ENCODE measurements around the gene FGF14. TPM values are rescaled to one million over a fixed set of nuclear protein-coding genes. Genes with fewer than 3 reads are reported as not detected.

FGF14 gene
- total and polyA plus RNA-seq, 2 donors (not counting 3 experiments of a cell fraction or from before 2014, with no cell fraction given) = not detected

- DNase-seq (ENCODE audit: low read depth, low spot score) = no peak
- no TSS peak for BruUV-seq (replicated peaks)
Measured at GRCh38 chr13:102089177-102089576, 312.7 kb downstream of the FGF14 start.

More at GRCh38 chr13:102089177-102089576, 312.7 kb downstream of the FGF14 start:
- POLR2A ChIA-PET = no interaction called here
- H3K9me3 ChIP-seq (replicated peaks; ENCODE audit: control insufficient read depth, insufficient read depth, low read length) = no peaks in the 10 kb centered on the region
- intact Hi-C loops (cut with micrococcal nuclease) = no loop called here
- H3K9ac ChIP-seq (replicated peaks; ENCODE audit: extremely low read depth, insufficient read depth, low read length) = no peak overlapping the region
- H2AFZ ChIP-seq (ENCODE audit: low read depth, low read length) = no peak overlapping the region
- FAIRE-seq = no peak
- H3K4me1 ChIP-seq (ENCODE audit: control insufficient read depth, extremely low read depth, insufficient read depth, low read length) = no peaks in the 10 kb centered on the region
- H3K27me3 ChIP-seq (ENCODE audit: control insufficient read depth in 2 of 2, insufficient read depth in 2 of 2, low read length in 2 of 2) = no peaks in the 10 kb centered on the region
- no peak overlapping the region for H3K4me2 ChIP-seq (ENCODE audit: insufficient read depth, low read length)
- H3K27ac ChIP-seq (ENCODE audit: insufficient read depth, low read depth, low read length) = no peak overlapping the region
- no peaks in the 10 kb centered on the region for H4K20me1 ChIP-seq (replicated peaks; ENCODE audit: control insufficient read depth, extremely low read depth, insufficient read depth, low read length)
- TF ChIP-seq POLR2A (IDR thresholded peaks at IDR 0.05; ENCODE audit: low read depth, low read length) (no peak), FOS (IDR thresholded peaks at IDR 0.05; ENCODE audit: borderline replicate concordance, insufficient read depth, low read length) (no peak), POLR2AphosphoS5 (IDR thresholded peaks at IDR 0.05; ENCODE audit: insufficient read depth, low read depth, low read length) (no peak), EZH2 (IDR thresholded peaks at IDR 0.05; ENCODE audit: borderline replicate concordance, low read depth, low read length, severe bottlenecking) (no peak), MYC (IDR thresholded peaks at IDR 0.05; ENCODE audit: low read depth, low read length) (no peak), JUN (IDR thresholded peaks at IDR 0.05; ENCODE audit: borderline replicate concordance, insufficient read depth, insufficient read length, low read depth) (no peak), GATA2 (IDR thresholded peaks at IDR 0.05; ENCODE audit: insufficient read depth, insufficient read length, low read depth, low read length) (no peak), MAX (IDR thresholded peaks at IDR 0.05; ENCODE audit: insufficient read depth, insufficient read length) (no peak)
- TF ChIP-seq, protein P1, sequence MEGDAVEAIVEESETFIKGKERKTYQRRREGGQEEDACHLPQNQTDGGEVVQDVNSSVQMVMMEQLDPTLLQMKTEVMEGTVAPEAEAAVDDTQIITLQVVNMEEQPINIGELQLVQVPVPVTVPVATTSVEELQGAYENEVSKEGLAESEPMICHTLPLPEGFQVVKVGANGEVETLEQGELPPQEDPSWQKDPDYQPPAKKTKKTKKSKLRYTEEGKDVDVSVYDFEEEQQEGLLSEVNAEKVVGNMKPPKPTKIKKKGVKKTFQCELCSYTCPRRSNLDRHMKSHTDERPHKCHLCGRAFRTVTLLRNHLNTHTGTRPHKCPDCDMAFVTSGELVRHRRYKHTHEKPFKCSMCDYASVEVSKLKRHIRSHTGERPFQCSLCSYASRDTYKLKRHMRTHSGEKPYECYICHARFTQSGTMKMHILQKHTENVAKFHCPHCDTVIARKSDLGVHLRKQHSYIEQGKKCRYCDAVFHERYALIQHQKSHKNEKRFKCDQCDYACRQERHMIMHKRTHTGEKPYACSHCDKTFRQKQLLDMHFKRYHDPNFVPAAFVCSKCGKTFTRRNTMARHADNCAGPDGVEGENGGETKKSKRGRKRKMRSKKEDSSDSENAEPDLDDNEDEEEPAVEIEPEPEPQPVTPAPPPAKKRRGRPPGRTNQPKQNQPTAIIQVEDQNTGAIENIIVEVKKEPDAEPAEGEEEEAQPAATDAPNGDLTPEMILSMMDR (IDR thresholded peaks at IDR 0.05; ENCODE audit: extremely low read depth in 1 of 2, insufficient read depth in 1 of 2, low read depth in 1 of 2, low read length in 2 of 2) = no peak
- no peak overlapping the region for H3K4me3 ChIP-seq (replicated peaks in 1 of 3; ENCODE audit: insufficient read depth in 1 of 3, low read depth in 1 of 3, low read length in 3 of 3)
- CTCF ChIA-PET = interaction anchor here (2.4 kb wide), 1 partner anchor 467 kb away, joined by 22 read pairs; no protein-coding TSS in a partner anchor
- H3K36me3 ChIP-seq (ENCODE audit: control insufficient read depth in 2 of 2, extremely low read depth in 1 of 2, insufficient read depth in 2 of 2, low read length in 2 of 2) = no peaks in the 10 kb centered on the region
- no peaks in the 10 kb centered on the region for H3K9me1 ChIP-seq (replicated peaks; ENCODE audit: control insufficient read depth, extremely low read depth, insufficient read depth, low read length)
- H3K79me2 ChIP-seq (ENCODE audit: control insufficient read depth, insufficient read depth, low read length) = no peaks in the 10 kb centered on the region
- dilution Hi-C loops (cut with MboI; ENCODE audit: extremely low pct_ligation_motif_present, low sequenced_read_pairs) = no loop called here
